IPS-18c (cell line): ENCODE results near the gene CNNM4.

Experiments used
- H3K4me3 ChIP-seq: 2 replicates; pipeline ENCODE4 v1.7.0; 2013; ENCODE audit warnings: low read depth, mild to moderate bottlenecking, low read length, moderate library complexity; ENCODE audit not compliant: insufficient read depth
- H3K9me3 ChIP-seq: one replicate; pipeline ENCODE4 v1.6.1; 2013; ENCODE audit warnings: mild to moderate bottlenecking, low read length, moderate library complexity; ENCODE audit not compliant: control insufficient read depth, insufficient read depth

Gene CNNM4

DNA sequence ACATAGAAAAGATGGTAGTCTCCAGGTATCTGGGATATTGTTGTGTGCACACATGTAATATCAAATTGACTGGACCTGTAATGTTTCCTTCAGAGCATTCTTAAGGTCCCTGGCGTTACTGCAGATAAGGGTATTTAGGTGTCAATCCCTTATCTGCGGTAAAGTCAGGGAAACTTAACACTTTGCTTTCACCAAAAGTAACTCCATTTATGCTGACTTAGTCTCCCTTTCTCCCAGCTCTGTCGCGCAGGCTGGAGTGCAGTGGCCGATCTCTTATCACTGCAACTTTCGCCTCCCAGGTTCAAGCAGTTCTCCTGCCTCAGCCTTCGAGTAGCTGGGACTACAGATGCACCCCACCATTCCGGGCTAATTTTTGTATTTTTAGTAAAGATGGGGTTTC lies 57.2 kb downstream of the CNNM4 start:
- no peaks in the 10 kb centered on the region for H3K9me3 ChIP-seq
- H3K4me3 ChIP-seq, result peak overlapping the region; percentile 84; the same call in 1 of the 2 replicates

DNA sequence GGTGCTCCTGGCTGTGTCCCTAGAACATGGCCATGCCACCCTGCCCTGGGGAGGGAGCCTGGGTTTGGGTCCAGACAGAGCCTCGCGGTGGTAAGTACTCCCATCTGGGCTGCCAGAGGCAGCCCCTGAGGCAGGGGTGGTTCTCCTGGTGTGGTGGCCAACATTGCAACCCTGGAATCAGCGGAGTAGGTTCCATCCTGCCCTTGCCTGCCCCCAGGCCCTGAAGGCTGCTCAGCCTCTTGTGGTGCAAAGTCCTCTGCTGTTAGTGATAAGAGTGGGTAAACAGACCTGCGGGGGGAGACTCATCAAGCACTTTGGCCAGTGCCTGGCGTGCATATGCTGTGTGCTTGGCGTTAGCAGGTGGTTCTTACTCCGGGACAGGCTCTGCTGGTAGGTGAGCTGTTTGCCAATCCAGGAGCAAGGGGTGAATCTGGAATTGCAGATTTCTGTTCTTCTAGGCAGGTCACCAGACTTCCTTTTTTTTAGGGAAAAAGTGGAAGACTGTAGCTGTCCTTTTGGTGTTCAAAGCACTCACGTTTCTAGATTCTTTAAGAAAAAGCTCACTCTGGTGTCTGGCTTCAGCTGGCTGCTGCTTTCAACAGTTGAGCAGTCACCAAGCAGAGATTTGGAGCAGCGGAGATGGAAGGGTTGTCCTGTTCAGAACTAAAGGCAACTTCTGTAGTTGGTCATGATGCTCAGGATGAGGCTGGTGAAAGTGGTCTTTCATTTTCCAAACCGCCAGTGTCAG lies 58.6 kb downstream of the CNNM4 start:
- Histone ChIP-seq H3K4me3 (no peak overlapping the region; the same call in 1 of the 2 replicates), H3K9me3 (no peaks in the 10 kb centered on the region)

DNA sequence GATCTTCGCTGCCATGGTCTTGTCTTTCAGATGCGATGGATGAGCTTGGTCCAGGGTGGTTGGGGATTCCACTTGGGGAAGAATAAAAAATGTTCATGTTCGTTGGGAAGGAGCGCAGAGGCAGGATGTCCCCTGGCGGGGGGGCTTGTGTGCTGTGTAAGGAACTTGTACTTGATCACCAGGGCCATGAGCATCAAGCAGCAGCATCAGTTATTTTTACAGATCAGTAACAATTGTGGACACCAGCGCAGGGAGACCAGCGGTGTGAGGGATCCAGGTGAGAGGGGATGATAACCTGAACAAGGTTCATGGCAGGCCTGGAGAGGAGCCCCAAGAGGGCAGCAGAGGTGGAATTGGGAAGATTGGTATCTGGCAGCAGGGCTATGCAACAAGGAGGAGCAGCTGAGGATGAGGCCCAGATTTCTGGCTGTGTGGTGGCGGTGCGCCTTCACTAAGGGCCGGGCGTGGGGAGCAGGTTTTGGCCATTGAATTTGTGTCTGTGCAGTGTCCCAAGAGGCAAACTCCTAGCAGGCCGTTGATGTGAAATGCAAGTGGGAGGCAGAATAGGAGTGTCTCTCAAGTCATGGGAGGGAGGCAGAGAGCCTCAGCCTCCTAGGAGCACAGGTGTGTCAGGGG lies 59.3 kb downstream of the CNNM4 start:
- Histone ChIP-seq H3K4me3 (no peak overlapping the region), H3K9me3 (no peaks in the 10 kb centered on the region)

DNA sequence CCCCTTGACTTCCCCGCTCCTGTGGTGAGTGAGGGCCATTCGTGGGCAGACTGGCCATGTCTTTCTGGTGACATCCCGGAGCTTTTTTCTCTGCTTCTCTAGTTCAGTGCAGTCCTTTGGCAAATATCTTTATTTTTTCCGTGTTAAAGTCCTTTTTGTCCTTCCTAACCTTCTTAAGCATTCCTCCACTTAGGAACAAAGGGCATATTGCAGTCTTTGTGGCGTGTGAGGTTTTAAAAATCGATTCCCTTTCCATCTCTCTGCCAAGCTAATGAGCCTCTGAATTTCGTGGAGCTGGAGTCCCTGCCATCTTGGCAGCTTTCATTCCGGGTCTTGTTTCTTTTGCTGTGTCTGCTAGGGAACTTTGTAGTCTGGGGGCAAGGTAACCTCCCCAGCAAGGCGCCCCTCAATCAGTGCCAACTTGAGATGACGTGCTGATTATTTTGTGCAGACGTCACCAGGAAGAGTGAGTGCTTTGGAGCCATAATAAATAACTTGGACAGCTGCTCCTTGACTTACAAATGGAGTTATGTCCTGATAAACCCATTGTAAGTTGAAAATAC lies 60.5 kb downstream of the CNNM4 start:
- Histone ChIP-seq H3K9me3 (no peaks in the 10 kb centered on the region), H3K4me3 (no peak overlapping the region)

DNA sequence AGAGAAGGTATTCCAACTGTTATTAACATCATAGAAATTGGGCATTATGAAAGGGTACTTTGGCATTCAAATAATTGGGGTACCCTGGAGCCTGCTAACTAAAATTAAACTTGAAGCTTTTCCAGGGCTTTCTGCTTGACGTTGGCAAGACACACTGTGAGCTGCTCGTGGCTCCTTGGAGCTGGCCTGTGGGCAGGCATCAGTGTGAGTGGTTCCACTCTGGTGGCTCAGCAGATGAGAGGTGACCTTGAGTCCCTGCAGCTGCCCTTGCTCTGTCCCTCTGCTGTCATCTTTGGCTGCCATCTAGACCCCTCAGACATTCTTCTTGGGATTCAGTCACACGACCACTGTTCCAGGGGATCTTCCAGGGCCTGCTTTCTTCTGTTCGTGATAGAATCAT lies 62.1 kb downstream of the CNNM4 start:
- H3K9me3 ChIP-seq, result no peaks in the 10 kb centered on the region

DNA sequence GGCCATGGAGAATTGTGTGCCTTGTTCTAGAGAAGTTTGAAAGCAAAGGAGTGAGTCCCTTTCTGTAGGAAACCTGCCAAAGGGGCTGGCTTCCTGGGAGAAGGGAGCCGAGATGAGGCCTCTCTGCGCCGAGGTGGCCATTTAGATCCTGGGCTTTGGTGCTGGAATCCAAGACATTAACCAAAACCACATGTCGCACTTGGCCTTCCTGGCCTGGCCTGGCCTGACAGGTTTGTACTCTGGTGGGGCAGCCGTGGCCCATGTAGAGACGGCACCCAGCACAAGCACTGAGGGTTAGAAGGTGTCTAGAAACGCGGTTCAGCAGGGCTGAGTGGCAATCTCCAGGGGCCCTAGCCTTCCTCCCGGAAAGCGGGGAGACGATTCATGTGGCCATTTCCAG lies 62.5 kb downstream of the CNNM4 start:
- Histone ChIP-seq H3K9me3 (no peaks in the 10 kb centered on the region), H3K4me3 (no peak overlapping the region)

More for the DNA sequence above, 62.1 kb downstream of the CNNM4 start:
- no peak overlapping the region for H3K4me3 ChIP-seq

DNA sequence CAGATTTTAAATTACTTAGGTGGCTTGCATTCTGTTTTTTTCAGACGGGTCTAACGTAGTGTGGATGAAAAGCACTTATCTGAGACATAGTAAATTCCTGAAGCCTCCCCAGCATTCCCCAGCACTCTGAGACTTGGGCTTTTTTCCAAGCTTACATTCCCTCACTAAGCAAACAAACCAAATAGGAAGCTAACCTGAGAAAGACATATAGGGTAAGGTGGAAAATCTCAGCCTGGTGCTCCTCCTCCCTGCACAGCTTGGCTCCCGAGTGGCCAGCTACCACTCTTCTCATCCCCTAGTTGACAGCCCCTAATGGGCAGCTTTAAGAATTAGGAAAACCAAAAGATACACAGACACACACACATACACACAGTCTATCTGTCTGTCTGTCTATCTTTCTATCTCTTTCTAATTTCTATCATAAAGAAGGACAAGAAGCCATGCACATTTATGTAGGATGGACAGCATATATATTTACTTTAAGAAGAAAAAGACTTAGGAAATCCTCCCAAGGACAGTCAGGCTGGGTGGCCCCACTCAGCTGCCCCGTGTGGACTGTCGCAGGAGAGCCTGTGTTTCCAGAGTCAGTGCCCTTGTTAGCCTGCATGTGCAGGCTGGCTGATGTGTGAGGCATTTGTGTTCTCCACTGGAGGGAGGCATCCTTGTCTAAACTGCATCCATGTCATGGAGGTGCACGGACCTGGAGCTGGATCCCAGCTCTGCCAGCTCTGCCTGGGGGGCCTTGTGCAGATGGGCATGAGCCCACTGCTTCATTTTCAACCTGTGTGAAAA lies 63.6 kb downstream of the CNNM4 start:
- Histone ChIP-seq H3K9me3 (no peaks in the 10 kb centered on the region), H3K4me3 (no peak overlapping the region)

DNA sequence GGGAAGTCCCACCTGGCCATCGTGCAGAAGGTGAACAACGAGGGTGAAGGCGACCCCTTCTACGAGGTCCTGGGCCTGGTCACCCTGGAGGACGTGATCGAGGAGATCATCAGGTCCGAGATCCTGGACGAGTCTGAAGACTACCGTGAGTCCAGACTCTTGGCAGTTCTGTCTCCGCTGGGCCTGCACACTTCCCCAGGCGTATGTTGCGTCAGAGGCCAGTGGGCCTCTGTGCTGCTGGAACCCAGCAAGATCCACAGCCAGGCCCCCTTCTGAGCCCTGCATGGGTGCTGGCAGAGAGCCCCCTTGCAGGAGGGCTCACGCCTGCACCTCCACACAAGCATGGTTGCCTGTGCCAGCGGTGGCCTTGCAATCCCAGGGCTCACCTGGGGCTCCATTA lies 64.4 kb downstream of the CNNM4 start:
- Histone ChIP-seq H3K9me3 (no peaks in the 10 kb centered on the region), H3K4me3 (no peak overlapping the region)

- Histone ChIP-seq H3K9me3 (no peaks in the 10 kb centered on the region), H3K4me3 (no peak overlapping the region)
Measured at GRCh38 chr2:96826546-96827278, 66.0 kb downstream of the CNNM4 start.

- no peak overlapping the region for H3K4me3 ChIP-seq
- H3K9me3 ChIP-seq, result no peaks in the 10 kb centered on the region
Measured at GRCh38 chr2:96828436-96828835, 67.7 kb downstream of the CNNM4 start.

- Histone ChIP-seq H3K4me3 (no peak overlapping the region), H3K9me3 (no peaks in the 10 kb centered on the region)
Measured at GRCh38 chr2:96828874-96829273, 68.2 kb downstream of the CNNM4 start.

GRCh38 chr2:96830044-96830562 lies 69.4 kb downstream of the CNNM4 start:
- H3K9me3 ChIP-seq, result no peaks in the 10 kb centered on the region
- no peak overlapping the region for H3K4me3 ChIP-seq

DNA sequence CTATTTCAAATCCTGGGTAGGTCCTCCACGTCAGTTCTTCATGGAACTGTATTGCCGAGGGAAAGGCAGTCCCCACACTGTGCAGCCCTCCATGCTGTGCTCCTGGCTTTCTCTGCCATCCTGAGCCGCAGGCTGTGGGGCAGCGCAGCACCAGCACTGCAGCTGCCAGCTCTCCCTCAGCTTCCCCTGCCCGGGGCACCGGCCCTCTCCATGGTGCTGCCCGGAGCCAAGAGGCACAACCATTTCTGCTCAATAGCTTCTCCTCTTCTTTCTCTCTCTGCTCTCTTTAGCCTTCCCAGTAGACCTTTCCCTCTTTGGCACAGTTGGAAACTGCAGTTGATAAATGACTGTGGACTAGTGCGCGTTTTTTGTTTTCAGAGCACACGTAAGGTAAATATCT lies 71.0 kb downstream of the CNNM4 start:
- Histone ChIP-seq H3K9me3 (no peaks in the 10 kb centered on the region), H3K4me3 (no peak overlapping the region)

DNA sequence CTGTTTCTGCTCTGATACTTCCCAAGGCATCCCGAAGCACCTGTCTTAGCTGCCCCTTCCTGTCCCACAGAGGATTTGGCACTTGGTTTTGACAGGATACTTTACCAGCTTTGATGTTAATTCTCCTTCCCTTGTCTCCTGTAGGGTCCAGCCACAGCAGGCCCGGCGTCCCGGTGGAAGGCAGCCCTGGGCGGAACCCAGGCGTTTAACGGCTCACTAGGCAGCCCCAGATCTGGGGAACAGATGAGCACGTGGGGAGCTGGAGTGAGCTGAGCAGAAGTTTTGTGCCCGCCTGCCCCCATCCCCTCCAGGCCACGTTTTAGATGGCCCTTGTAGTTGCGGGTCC lies 71.7 kb downstream of the CNNM4 start:
- H3K9me3 ChIP-seq, result no peaks in the 10 kb centered on the region
- no peak overlapping the region for H3K4me3 ChIP-seq

GRCh38 chr2:96832754-96833507 lies 72.2 kb downstream of the CNNM4 start:
- H3K4me3 ChIP-seq, result peak overlapping the region; percentile 28; the same call in 1 of the 2 replicates

GRCh38 chr2:96835830-96836229 lies 75.1 kb downstream of the CNNM4 start:
- Histone ChIP-seq H3K4me3 (no peak overlapping the region), H3K9me3 (no peaks in the 10 kb centered on the region)

More at GRCh38 chr2:96832754-96833507, 72.2 kb downstream of the CNNM4 start:
- H3K9me3 ChIP-seq, result no peaks in the 10 kb centered on the region
